H1 (cell line): ENCODE data around the gene MTAP. TPM values are rescaled to one million over a fixed set of nuclear protein-coding genes. Genes with fewer than 3 reads are reported as not detected.

Source experiments
- CTCF ChIA-PET: fragments of 300-600 bp; sonication (Branson Sonifier 250); formaldehyde crosslinking; loops from one replicate; lab custom pipeline; 2021; ENCODE audit not compliant: partially characterized antibody; lab: Charles Lee
- POLR2A ChIA-PET: fragments of 300-600 bp; sonication (Branson Sonifier 250); formaldehyde crosslinking; loops from one replicate; lab custom pipeline; 2021; ENCODE audit warnings: inconsistent platforms; ENCODE audit not compliant: partially characterized antibody; lab: Charles Lee
- DNase-seq, 2 experiments: peaks; one replicate each; pipeline versions ENCODE4 v3.0.0 to v3.0.0-alpha.2; 2010 to 2022; ENCODE audit warnings: low spot score in 2 of 2, low read depth in 1 of 2, mixed read lengths in 1 of 2
- FAIRE-seq: peaks from 2 replicates; lab custom pipeline; 2011; peaks lifted over from hg19 to GRCh38; lab: Jason Lieb, UNC
- H2AFZ ChIP-seq: 2 replicates; pipeline ENCODE4 v1.8.1; 2012; ENCODE audit warnings: low read length, inconsistent platforms
- H2AK5ac ChIP-seq: 2 replicates; pipeline ENCODE4 v1.6.1; 2013; ENCODE audit warnings: low read depth, low read length
- H2BK120ac ChIP-seq: replicated peaks from 2 replicates; pipeline ENCODE3; 2013; ENCODE audit warnings: low read depth, low read length, inconsistent platforms
- H2BK12ac ChIP-seq: 2 replicates; pipeline ENCODE4 v1.6.1; 2013; ENCODE audit warnings: low read depth, low read length
- H2BK15ac ChIP-seq: 2 replicates; pipeline ENCODE4 v1.6.1; 2013; ENCODE audit warnings: low read length
- H2BK20ac ChIP-seq: 2 replicates; pipeline ENCODE4 v1.6.1; 2013; ENCODE audit warnings: low read length
- H2BK5ac ChIP-seq: 2 replicates; pipeline ENCODE4 v1.6.1; 2013; ENCODE audit warnings: low read depth, low read length
- H3K14ac ChIP-seq: 2 replicates; pipeline ENCODE4 v1.6.1; 2013; ENCODE audit warnings: inconsistent platforms; ENCODE audit not compliant: insufficient read length
- H3K18ac ChIP-seq: 2 replicates; pipeline ENCODE4 v1.6.1; 2013; ENCODE audit warnings: low read length; ENCODE audit errors: extremely low read depth
- H3K23ac ChIP-seq: 2 replicates; pipeline ENCODE4 v1.6.1; 2013; ENCODE audit warnings: inconsistent platforms; ENCODE audit not compliant: insufficient read length
- H3K23me2 ChIP-seq: 2 replicates; pipeline ENCODE4 v1.6.1; 2013; ENCODE audit warnings: low read depth, low read length
- H3K27ac ChIP-seq: 2 replicates; pipeline ENCODE4 v1.6.1; 2011; ENCODE audit warnings: low read depth, low read length, inconsistent platforms
- H3K27me3 ChIP-seq, 4 experiments: replicated peaks in 1 of 4; 1 replicate in 1 of 4; 2 replicates in 3 of 4; pipeline versions ENCODE4 v1.6.1 to v1.8.1; 2011 to 2013; ENCODE audit warnings: low read length in 3 of 4, mild to moderate bottlenecking in 3 of 4, inconsistent platforms in 2 of 4, mixed read lengths in 2 of 4, moderate library complexity in 1 of 4; ENCODE audit not compliant: control insufficient read depth in 3 of 4, insufficient read depth in 3 of 4; ENCODE audit errors: extremely low read depth in 1 of 4
- H3K36me3 ChIP-seq, 4 experiments: 2 replicates each; pipeline versions ENCODE4 v1.6.1 to v1.8.1; 2011 to 2013; ENCODE audit warnings: mild to moderate bottlenecking in 4 of 4, low read length in 3 of 4, moderate library complexity in 2 of 4, control low read depth in 1 of 4, inconsistent platforms in 1 of 4; ENCODE audit not compliant: insufficient read depth in 4 of 4, control insufficient read depth in 2 of 4
- H3K4ac ChIP-seq: replicated peaks from 2 replicates; pipeline ENCODE3; 2013; ENCODE audit warnings: low read length, low read depth, mixed read lengths, inconsistent platforms; ENCODE audit not compliant: insufficient read length
- H3K4me1 ChIP-seq, 4 experiments: replicated peaks in 1 of 4; 1 replicate in 1 of 4; 2 replicates in 3 of 4; pipeline versions ENCODE4 v1.6.1 to v1.8.1; 2011 to 2013; ENCODE audit warnings: low read length in 3 of 4, inconsistent platforms in 2 of 4, mixed read lengths in 1 of 4; ENCODE audit not compliant: insufficient read depth in 4 of 4, control insufficient read depth in 3 of 4
- H3K4me2 ChIP-seq, 2 experiments: 2 replicates each; pipeline versions ENCODE4 v1.6.1 to v1.8.1; 2011 to 2013; ENCODE audit warnings: low read depth in 2 of 2, low read length in 2 of 2, control low read depth in 1 of 2, inconsistent platforms in 1 of 2, mild to moderate bottlenecking in 1 of 2; ENCODE audit not compliant: insufficient read depth in 1 of 2
- H3K4me3 ChIP-seq, 4 experiments: fragments of 200-600, 300-600 bp in 1 of 4; sonication (generic), shearing (Covaris generic), sonication (Bioruptor Twin) in 1 of 4; 2 replicates each; pipeline versions ENCODE4 v1.5.1 to v1.8.1; 2011 to 2016; ENCODE audit warnings: low read length in 4 of 4, low read depth in 3 of 4, control low read depth in 2 of 4, inconsistent platforms in 2 of 4, mild to moderate bottlenecking in 2 of 4, mixed read lengths in 1 of 4, moderate library complexity in 1 of 4; ENCODE audit not compliant: insufficient read depth in 2 of 4; ENCODE audit errors: extremely low read depth in 1 of 4
- H3K56ac ChIP-seq: replicated peaks from 2 replicates; pipeline ENCODE3; 2013; ENCODE audit warnings: low read depth, mild to moderate bottlenecking, mixed read lengths, low read length, inconsistent platforms; ENCODE audit not compliant: insufficient read length
- H3K79me1 ChIP-seq: 2 replicates; pipeline ENCODE4 v1.6.1; 2013; ENCODE audit warnings: low read depth, low read length, control low read depth
- H3K79me2 ChIP-seq, 2 experiments: 2 replicates each; pipeline versions ENCODE4 v1.6.1 to v1.8.1; 2012 to 2013; ENCODE audit warnings: low read length in 2 of 2, mild to moderate bottlenecking in 2 of 2, inconsistent platforms in 1 of 2; ENCODE audit not compliant: insufficient read depth in 2 of 2, control insufficient read depth in 1 of 2
- H3K9ac ChIP-seq, 4 experiments: replicated peaks in 1 of 4; 1 replicate in 1 of 4; 2 replicates in 3 of 4; pipeline versions ENCODE4 v1.6.1 to v1.8.1; 2011 to 2013; ENCODE audit warnings: low read depth in 3 of 4, low read length in 3 of 4, control low read depth in 2 of 4, mild to moderate bottlenecking in 2 of 4, moderate library complexity in 2 of 4, inconsistent platforms in 1 of 4; ENCODE audit errors: extremely low read depth in 1 of 4
- H3K9me3 ChIP-seq, 2 experiments: 2 replicates each; pipeline versions ENCODE4 v1.6.1 to v1.8.1; 2012 to 2013; ENCODE audit warnings: mild to moderate bottlenecking in 2 of 2, moderate library complexity in 2 of 2, control low read depth in 1 of 2, inconsistent platforms in 1 of 2, low read depth in 1 of 2, low read length in 1 of 2, mixed read lengths in 1 of 2; ENCODE audit not compliant: insufficient read depth in 2 of 2
- H4K20me1 ChIP-seq, 2 experiments: replicated peaks in 1 of 2; 2 replicates each; pipeline versions ENCODE3 to v1.8.1; 2011 to 2013; ENCODE audit warnings: inconsistent platforms in 2 of 2, low read length in 2 of 2, mild to moderate bottlenecking in 1 of 2; ENCODE audit not compliant: insufficient read depth in 2 of 2, control insufficient read depth in 1 of 2
- H4K5ac ChIP-seq: 2 replicates; pipeline ENCODE4 v1.6.1; 2013; ENCODE audit warnings: low read length, low read depth, mixed read lengths, inconsistent platforms; ENCODE audit not compliant: insufficient read length
- H4K8ac ChIP-seq: 2 replicates; pipeline ENCODE4 v1.8.0; 2013; ENCODE audit warnings: mild to moderate bottlenecking, moderate library complexity, low read length, inconsistent platforms; ENCODE audit not compliant: insufficient read depth; ENCODE audit errors: extremely low read depth
- H4K91ac ChIP-seq: replicated peaks from 2 replicates; pipeline ENCODE3; 2013; ENCODE audit warnings: low read length, mixed read lengths, inconsistent platforms; ENCODE audit not compliant: insufficient read length
- EZH2 ChIP-seq: fragments of 200-600 bp; sonication (generic); IDR thresholded peaks from 2 replicates; pipeline ENCODE4 v1.7.1; 2012; ENCODE audit warnings: low read depth, mild to moderate bottlenecking, moderate library complexity, low read length, inconsistent platforms; ENCODE audit not compliant: severe bottlenecking
- HDAC6 ChIP-seq: IDR thresholded peaks from one replicate; pipeline ENCODE4 v1.7.1; 2012; ENCODE audit warnings: low read depth, mild to moderate bottlenecking, inconsistent platforms, low read length, moderate library complexity
- NRF1 ChIP-seq: IDR thresholded peaks from 2 replicates; pipeline ENCODE4 v1.6.1; 2011; ENCODE audit warnings: mild to moderate bottlenecking, low read depth, low read length, improper control_type of control experiment
- POLR2A ChIP-seq, 2 experiments: IDR thresholded peaks; 1 replicate in 1 of 2; 2 replicates in 1 of 2; pipeline ENCODE4 v1.6.1; 2011; ENCODE audit warnings: low read depth in 2 of 2, low read length in 2 of 2, mild to moderate bottlenecking in 2 of 2; ENCODE audit errors: control extremely low read depth in 1 of 2
- RAD21 ChIP-seq, 2 experiments: IDR thresholded peaks in 1 of 2; conservative IDR thresholded peaks in 1 of 2; 2 replicates each; pipeline ENCODE4 v1.6.1; 2011; ENCODE audit warnings: low read depth in 2 of 2, low read length in 2 of 2, improper control_type of control experiment in 1 of 2, inconsistent platforms in 1 of 2, mild to moderate bottlenecking in 1 of 2, moderate library complexity in 1 of 2
- SAP30 ChIP-seq: fragments of 300-600 bp; sonication (generic); IDR thresholded peaks from 2 replicates; pipeline ENCODE4 v1.7.1; 2012; ENCODE audit warnings: low read length, moderate library complexity, mild to moderate bottlenecking, inconsistent platforms; ENCODE audit not compliant: insufficient read depth, insufficient replicate concordance
- SIRT6 ChIP-seq: IDR thresholded peaks from one replicate; pipeline ENCODE4 v1.7.1; 2012; ENCODE audit warnings: low read length, inconsistent platforms
- SIX5 ChIP-seq: IDR thresholded peaks from 2 replicates; pipeline ENCODE4 v1.6.1; 2011; ENCODE audit warnings: mild to moderate bottlenecking, low read depth, low read length
- SP1 ChIP-seq: IDR thresholded peaks from 2 replicates; pipeline ENCODE4 v1.6.1; 2011; ENCODE audit warnings: low read depth, low read length
- SRF ChIP-seq: IDR thresholded peaks from 2 replicates; pipeline ENCODE4 v1.6.1; 2011; ENCODE audit warnings: mild to moderate bottlenecking, low read depth, low read length, moderate library complexity
- TAF7 ChIP-seq: optimal IDR thresholded peaks from 2 replicates; pipeline ENCODE3; 2011; ENCODE audit warnings: low read depth, mild to moderate bottlenecking, inconsistent platforms, low read length, moderate library complexity, borderline replicate concordance
- TBP ChIP-seq: IDR thresholded peaks from 2 replicates; pipeline ENCODE4 v1.6.1; 2011; ENCODE audit warnings: low read depth, low read length, improper control_type of control experiment
- WGBS, 2 experiments: shearing (Covaris generic) in 1 of 2; methylation state at CpG; one replicate each; pipeline versions ENCODE4 v1.1.6 to v1.1.7; 2013 to 2015; ENCODE audit warnings: low lambda C conversion rate in 2 of 2, mixed read lengths in 2 of 2, inconsistent platforms in 1 of 2, low coverage in 1 of 2, missing lambda C conversion rate in 1 of 2; ENCODE audit not compliant: insufficient replicate concordance in 2 of 2, insufficient coverage in 1 of 2, insufficient read length in 1 of 2; ENCODE audit errors: extremely low coverage in 1 of 2, missing lambda C conversion rate in 1 of 2; 5-methylcytosine and 5-hydroxymethylcytosine counted together
- polyA plus RNA-seq, 7 experiments: library from polyadenylated mRNA; depleted of rRNA in 3 of 7; stranded (reverse) in 5 of 7; unstranded in 2 of 7; fragments of >200 nt in 5 of 7; fragments of 200-250 nt in 2 of 7; gene quantifications; 1 replicate in 5 of 7; 2 replicates in 1 of 7; 4 replicates in 1 of 7; pipeline versions ENCODE4 v1.2.1 to v1.2.3, GENCODE V29; 2011 to 2013; ENCODE audit warnings: missing spikeins in 2 of 7, mixed read lengths in 2 of 7
- total RNA-seq: library from RNA; stranded (reverse); fragmentation: NEBNext Ultra II Directional; extraction: Animal tissue kit (Norgen Biotek cat#: 25700); gene quantifications from 2 replicates; pipeline ENCODE4 v1.2.1, GENCODE V29; 2021
- TF ChIP-seq, protein P1 (sequence below): IDR thresholded peaks from 2 replicates; pipeline ENCODE4 v1.6.1; 2012; ENCODE audit warnings: inconsistent platforms

The MTAP gene
- total and polyA plus RNA-seq, 2 of the 8 experiments (the other 6 are each of a cell fraction or from before 2014, with no cell fraction given), result 16.4 to 100 TPM

DNA sequence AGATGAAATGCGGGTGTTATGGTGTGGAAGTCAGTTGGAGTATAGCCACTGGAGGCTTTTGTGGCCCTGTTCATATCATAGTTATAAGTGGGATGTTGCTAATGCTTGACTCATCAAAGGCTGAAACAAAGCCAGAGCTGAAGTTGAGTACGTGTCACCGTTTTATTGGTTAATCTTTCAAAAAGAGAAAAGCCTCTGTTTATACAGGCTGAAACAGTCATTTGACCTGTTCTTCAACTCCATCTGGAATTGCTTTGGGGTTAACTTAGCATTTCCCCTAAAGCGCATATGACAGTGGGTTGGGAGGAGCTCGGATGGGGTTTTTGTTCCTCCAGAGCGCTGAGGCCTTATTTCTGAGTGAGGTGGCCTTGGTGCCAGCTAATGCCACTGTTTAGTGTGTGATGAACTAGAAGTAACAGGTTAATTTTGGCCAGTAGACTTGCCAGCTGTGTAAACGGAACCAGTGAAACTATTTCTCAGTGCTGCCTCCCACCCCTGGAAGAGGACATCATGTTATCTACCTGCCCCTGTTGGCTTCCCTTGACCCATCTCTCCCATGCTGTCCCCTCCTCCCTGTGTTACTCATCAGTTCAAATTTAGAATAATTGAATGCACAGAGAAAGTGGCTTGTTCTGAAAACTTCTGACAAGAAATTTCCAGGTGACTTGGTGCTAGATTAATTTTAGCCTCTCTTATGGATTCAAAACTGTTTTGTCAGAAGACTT is 34.2 kb downstream of the MTAP start:
- Histone ChIP-seq H3K79me1 (peaks cover 6% of the 10 kb centered on the region), H2BK15ac (no peak overlapping the region), H3K4me1 (no peaks in the 10 kb centered on the region), H3K4me2 (no peak overlapping the region), H3K23ac (no peak overlapping the region), H2BK120ac (no peak overlapping the region), H2BK12ac (no peak overlapping the region), H2AFZ (no peak overlapping the region), H4K5ac (no peak overlapping the region), H3K79me2 (peaks cover 0 to 31% of the 10 kb centered on the region in 2 experiments; a peak in 2 of 4 replicates), H3K4me3 (no peak overlapping the region), H3K27ac (no peak overlapping the region), H3K4ac (no peak overlapping the region), H3K36me3 (peaks cover 26 to 91% (median 65%) of the 10 kb centered on the region in 4 experiments), H3K56ac (no peak overlapping the region), H3K9me3 (peaks cover 10 to 19% of the 10 kb centered on the region in 2 experiments; a peak in 3 of 4 replicates), H3K18ac (no peak overlapping the region), H4K91ac (no peak overlapping the region), H2BK5ac (no peak overlapping the region), H3K23me2 (no peaks in the 10 kb centered on the region), H2AK5ac (no peak overlapping the region), H3K14ac (no peak overlapping the region), H4K20me1 (peaks cover 3 to 4% of the 10 kb centered on the region in 2 experiments), H3K9ac (no peak overlapping the region), H3K27me3 (no peaks in the 10 kb centered on the region), H4K8ac (no peak overlapping the region), H2BK20ac (no peak overlapping the region)
- POLR2A ChIA-PET, result no interaction called here
- CTCF ChIA-PET, result interaction anchor here (0.7 to 4.3 kb wide), 2 partner anchors 21 to 24 kb away, joined by 4 to 19 read pairs; no protein-coding TSS in a partner anchor
- no peak for DNase-seq
- 90% methylated on average over 7 of the region's 7 CpGs; no CpG with 5 or more reads in 1 of the 2 experiments for WGBS, 2 experiments
- no peak for FAIRE-seq
- no peak for TF ChIP-seq SP1
- TF ChIP-seq, protein P1, sequence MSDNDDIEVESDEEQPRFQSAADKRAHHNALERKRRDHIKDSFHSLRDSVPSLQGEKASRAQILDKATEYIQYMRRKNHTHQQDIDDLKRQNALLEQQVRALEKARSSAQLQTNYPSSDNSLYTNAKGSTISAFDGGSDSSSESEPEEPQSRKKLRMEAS, result no peak
- TF ChIP-seq HDAC6, result no peak
- no peak for TF ChIP-seq TBP
- no peak for TF ChIP-seq RAD21 (IDR thresholded peaks at IDR 0.05 in 1 of 2, conservative IDR thresholded peaks at IDR 0.05 in 1 of 2; ENCODE audit: low read depth in 2 of 2, low read length in 2 of 2)
- TF ChIP-seq SAP30, result no peak
- no peak for TF ChIP-seq SRF
- TF ChIP-seq TAF7, result no peak
- no peak for TF ChIP-seq POLR2A (IDR thresholded peaks at IDR 0.05; ENCODE audit: control extremely low read depth in 1 of 2, low read depth in 2 of 2, low read length in 2 of 2)
- TF ChIP-seq SIRT6, result no peak
- TF ChIP-seq NRF1, result no peak
- TF ChIP-seq SIX5, result no peak
- no peak for TF ChIP-seq EZH2
